GM12874 (cell line): ENCODE measurements around the gene APOL6.

ENCODE experiments used
- CTCF ChIP-seq: IDR thresholded peaks from 2 replicates; pipeline ENCODE4 v1.5.1; 2011; ENCODE audit warnings: low read depth, mild to moderate bottlenecking, control low read depth, low read length, moderate library complexity; ENCODE audit not compliant: insufficient read depth

Gene APOL6

GRCh38 chr22:35705141-35705540 is 56.9 kb downstream of the APOL6 start:
- TF ChIP-seq CTCF: no peak

GRCh38 chr22:35708453-35708852 is 60.2 kb downstream of the APOL6 start:
- no peak for TF ChIP-seq CTCF

GRCh38 chr22:35708917-35709316 is 60.7 kb downstream of the APOL6 start:
- no peak for TF ChIP-seq CTCF

- no peak for TF ChIP-seq CTCF
These were observed 63.1 kb downstream of the APOL6 start for GRCh38 chr22:35711336-35711735.

GRCh38 chr22:35712672-35713071 is 64.4 kb downstream of the APOL6 start:
- no peak for TF ChIP-seq CTCF

- TF ChIP-seq CTCF: no peak
These were observed 69.3 kb downstream of the APOL6 start, which contains the start of gene APOL5 for GRCh38 chr22:35717572-35717971. Gene APOL5 (plus strand): TSS chr22:35717872. CDS start chr22:35717872, 0 bp downstream.
